HCT116 (cell line): Measurements from ENCODE around the gene GRHPR. TPM values are rescaled to one million over a fixed set of nuclear protein-coding genes. Genes with fewer than 3 reads are reported as not detected.

Experiments used
- ATAC-seq: fragments of 200-7000 bp; cut with Tn5 transposase; 2 replicates; pipeline ENCODE4 v1.9.1; 2020; ENCODE audit warnings: mild to moderate bottlenecking, moderate library complexity
- BruUV-seq: library from RNA; stranded (reverse); fragments of 400-500 nt; replicated peaks from 2 replicates; lab custom pipeline; 2021; lab: Mats Ljungman, UMichigan
- CTCF ChIA-PET: fragments of 300-600 bp; sonication (Branson Sonifier 250); formaldehyde crosslinking; loops from one replicate; lab custom pipeline; 2021; ENCODE audit warnings: antibody characterized with exemption; lab: Charles Lee
- POLR2A ChIA-PET: fragments of 300-600, 350-600 bp; sonication (Branson Sonifier 250); formaldehyde crosslinking; loops from one replicate; lab custom pipeline; 2021; ENCODE audit warnings: antibody characterized with exemption; lab: Charles Lee
- RAD21 ChIA-PET, 2 experiments: fragments of 300-600 bp; sonication (Branson Sonifier 250); formaldehyde crosslinking; loops; one replicate each; lab custom pipeline; 2023; ENCODE audit warnings: low total read pairs in 2 of 2; ENCODE audit not compliant: uncharacterized antibody in 2 of 2, unreplicated experiment in 2 of 2, low non-redundant PET in 1 of 2; lab: Charles Lee
- DNase-seq: peaks from one replicate; pipeline ENCODE4 v3.0.0-alpha.2; 2010; ENCODE audit warnings: low read depth, low spot score
- H2AFZ ChIP-seq: fragments of 200-600 bp; shearing (Covaris generic), sonication (generic); 2 replicates; pipeline ENCODE4 v1.6.1; 2017; ENCODE audit warnings: low read depth, mixed run types, mixed read lengths, antibody characterized with exemption, low read length; ENCODE audit not compliant: poor library complexity, severe bottlenecking
- H3K27ac ChIP-seq: 2 replicates; pipeline ENCODE4 v1.5.1; 2012; ENCODE audit warnings: low read depth, low read length
- H3K27me3 ChIP-seq: fragments of 200-600 bp; sonication (generic); 2 replicates; pipeline ENCODE4 v1.6.1; 2016; ENCODE audit warnings: mixed run types, low read length, mixed read lengths; ENCODE audit not compliant: insufficient read depth
- H3K36me3 ChIP-seq, 2 experiments: fragments of 200-500 bp in 1 of 2; fragments of 200-600 bp in 1 of 2; sonication (Bioruptor generic) in 1 of 2; sonication (generic) in 1 of 2; 2 replicates each; pipeline versions ENCODE4 v1.5.1 to v1.6.1; 2014 to 2016; ENCODE audit warnings: low read length in 2 of 2, inconsistent platforms in 1 of 2, mixed read lengths in 1 of 2, mixed run types in 1 of 2; ENCODE audit not compliant: insufficient read depth in 2 of 2, control insufficient read depth in 1 of 2
- H3K4me1 ChIP-seq, 2 experiments: fragments of 200-600 bp in 1 of 2; sonication (generic) in 1 of 2; 2 replicates each; pipeline versions ENCODE4 v1.5.1 to v1.6.1; 2012 to 2017; ENCODE audit warnings: low read length in 2 of 2, inconsistent platforms in 1 of 2, mild to moderate bottlenecking in 1 of 2, mixed read lengths in 1 of 2, mixed run types in 1 of 2, moderate library complexity in 1 of 2; ENCODE audit not compliant: insufficient read depth in 2 of 2, control insufficient read depth in 1 of 2
- H3K4me2 ChIP-seq: fragments of 200-600 bp; sonication (generic); 2 replicates; pipeline ENCODE4 v1.6.1; 2017; ENCODE audit warnings: mixed run types, low read length, mixed read lengths
- H3K4me3 ChIP-seq, 2 experiments: fragments of 200-600 bp in 1 of 2; sonication (generic) in 1 of 2; replicated peaks in 1 of 2; 2 replicates each; pipeline ENCODE4 v1.5.1; 2011 to 2016; ENCODE audit warnings: low read length in 2 of 2, control low read depth in 1 of 2, low read depth in 1 of 2, mild to moderate bottlenecking in 1 of 2, mixed read lengths in 1 of 2, mixed run types in 1 of 2
- H3K79me2 ChIP-seq: fragments of 200-600 bp; sonication (generic); 2 replicates; pipeline ENCODE4 v1.6.1; 2017; ENCODE audit warnings: mild to moderate bottlenecking, mixed run types, low read length, moderate library complexity, mixed read lengths; ENCODE audit not compliant: insufficient read depth
- H3K9ac ChIP-seq: fragments of 200-600 bp; sonication (generic); 2 replicates; pipeline ENCODE4 v1.6.1; 2016; ENCODE audit warnings: low read length, mixed read lengths
- H3K9me2 ChIP-seq: fragments of 200-600 bp; sonication (generic), shearing (Covaris generic); 2 replicates; pipeline ENCODE4 v1.6.1; 2017; ENCODE audit warnings: mixed run types, mild to moderate bottlenecking, moderate library complexity; ENCODE audit not compliant: insufficient read depth
- H3K9me3 ChIP-seq, 2 experiments: fragments of 200-500 bp in 1 of 2; fragments of 200-600 bp in 1 of 2; sonication (Bioruptor generic) in 1 of 2; sonication (generic) in 1 of 2; 2 replicates each; pipeline ENCODE4 v1.6.1; 2014 to 2017; ENCODE audit warnings: low read length in 2 of 2, mixed read lengths in 2 of 2, inconsistent platforms in 1 of 2, low read depth in 1 of 2, mild to moderate bottlenecking in 1 of 2, mixed run types in 1 of 2, moderate library complexity in 1 of 2; ENCODE audit not compliant: control insufficient read depth in 1 of 2, insufficient read depth in 1 of 2
- H4K20me1 ChIP-seq: fragments of 200-600 bp; sonication (generic), shearing (Covaris generic); 2 replicates; pipeline ENCODE4 v1.6.1; 2017; ENCODE audit warnings: mixed run types, mild to moderate bottlenecking, moderate library complexity; ENCODE audit not compliant: insufficient read depth
- ATF3 ChIP-seq: IDR thresholded peaks from 2 replicates; pipeline ENCODE4 v1.6.1; 2012
- CTCF ChIP-seq, 3 experiments: fragments of 200-600 bp in 1 of 3; sonication (generic) in 1 of 3; IDR thresholded peaks in 2 of 3; conservative IDR thresholded peaks in 1 of 3; 2 replicates each; pipeline ENCODE4 v1.5.1; 2012 to 2017; ENCODE audit warnings: low read depth in 2 of 3, low read length in 2 of 3, antibody characterized with exemption in 1 of 3, borderline replicate concordance in 1 of 3, control low read depth in 1 of 3, mild to moderate bottlenecking in 1 of 3, mixed read lengths in 1 of 3, mixed run types in 1 of 3, moderate library complexity in 1 of 3; ENCODE audit not compliant: insufficient read depth in 1 of 3
- ELF1 ChIP-seq: IDR thresholded peaks from 2 replicates; pipeline ENCODE4 v1.6.1; 2012; ENCODE audit warnings: low read depth, borderline replicate concordance
- EZH2 ChIP-seq: fragments of 200-600 bp; sonication (generic); IDR thresholded peaks from 2 replicates; pipeline ENCODE4 v1.6.1; 2017; ENCODE audit warnings: antibody characterized with exemption, mixed run types
- EZH2phosphoT487 ChIP-seq: fragments of 200-600 bp; IDR thresholded peaks from 2 replicates; pipeline ENCODE4 v1.6.1; 2018; ENCODE audit warnings: antibody characterized with exemption, borderline replicate concordance
- FOSL1 ChIP-seq: IDR thresholded peaks from 2 replicates; pipeline ENCODE4 v1.6.1; 2012; ENCODE audit warnings: low read depth
- JUND ChIP-seq: IDR thresholded peaks from 2 replicates; pipeline ENCODE4 v1.6.1; 2012
- MAX ChIP-seq: IDR thresholded peaks from 2 replicates; pipeline ENCODE4 v1.6.1; 2012
- POLR2AphosphoS5 ChIP-seq: IDR thresholded peaks from 2 replicates; pipeline ENCODE4 v1.6.1; 2011; ENCODE audit warnings: mild to moderate bottlenecking, low read depth, low read length, moderate library complexity
- SIN3A ChIP-seq: IDR thresholded peaks from 2 replicates; pipeline ENCODE4 v1.6.1; 2012; ENCODE audit warnings: low read depth
- SRF ChIP-seq: IDR thresholded peaks from 2 replicates; pipeline ENCODE4 v1.6.1; 2012; ENCODE audit warnings: low read depth
- TCF7L2 ChIP-seq: IDR thresholded peaks from 2 replicates; pipeline ENCODE4 v1.7.0; 2011; ENCODE audit warnings: borderline replicate concordance, inconsistent platforms; ENCODE audit not compliant: insufficient read depth, insufficient read length; ENCODE audit errors: extremely low read depth
- ZBTB33 ChIP-seq: IDR thresholded peaks from 2 replicates; pipeline ENCODE4 v1.6.1; 2011; ENCODE audit warnings: mild to moderate bottlenecking, low read length, moderate library complexity; ENCODE audit not compliant: insufficient replicate concordance; ENCODE audit errors: extremely low read depth
- ZFX ChIP-seq: fragments of 450-650 bp; IDR thresholded peaks from 2 replicates; pipeline ENCODE4 v1.6.1; 2017
- ZNF274 ChIP-seq: fragments of 200-500 bp; sonication (Bioruptor generic); IDR thresholded peaks from 2 replicates; pipeline ENCODE4 v1.6.1; 2014; ENCODE audit warnings: mild to moderate bottlenecking, low read depth, low read length, inconsistent platforms
- intact Hi-C: fragments of 100-400 bp; cut with micrococcal nuclease; formaldehyde crosslinking; loops from 2 replicates; pipeline ENCODE4 v1.10.0; 2022
- total RNA-seq: library from RNA; stranded (reverse); gene quantifications from one replicate; pipeline ENCODE4 v1.2.1, GENCODE V29; 2021; ENCODE audit not compliant: unreplicated experiment

The GRHPR gene
- total RNA-seq, 1 experiment from 2014 or later, result 106 TPM

- Histone ChIP-seq H3K27ac (peak overlapping the region; percentile 9; the same call in 1 of the 2 replicates), H3K4me3 (no peak overlapping the region), H3K4me2 (no peak overlapping the region), H3K9ac (no peak overlapping the region), H4K20me1 (no peaks in the 10 kb centered on the region), H3K9me3 (no peaks in the 10 kb centered on the region), H3K4me1 (peaks cover 4 to 18% of the 10 kb centered on the region in 2 experiments; a peak in 3 of 4 replicates), H3K79me2 (peaks cover 47% of the 10 kb centered on the region), H2AFZ (no peak overlapping the region), H3K27me3 (no peaks in the 10 kb centered on the region), H3K36me3 (peaks cover 27 to 33% of the 10 kb centered on the region in 2 experiments), H3K9me2 (no peaks in the 10 kb centered on the region)
- ATAC-seq (no peak), DNase-seq (no peak)
- POLR2A ChIA-PET, result no interaction called here
- CTCF ChIA-PET, result interaction anchor here (1.1 kb wide), 1 partner anchor 9 kb away, joined by 3 read pairs; no protein-coding TSS in a partner anchor
- RAD21 ChIA-PET, result no interaction called here
- BruUV-seq, result no TSS peak
- intact Hi-C loops, result no loop called here
- no peak for TF ChIP-seq JUND
Observed at GRCh38 chr9:37424686-37425297, 2.3 kb downstream of the GRHPR start.

GRCh38 chr9:37425298-37425752 is 2.8 kb downstream of the GRHPR start:
- Histone ChIP-seq H3K4me3 (no peak overlapping the region), H3K9me3 (no peaks in the 10 kb centered on the region), H4K20me1 (no peaks in the 10 kb centered on the region), H3K36me3 (peaks cover 27 to 38% of the 10 kb centered on the region in 2 experiments), H3K4me2 (no peak overlapping the region), H3K9me2 (no peaks in the 10 kb centered on the region), H3K79me2 (peaks cover 47% of the 10 kb centered on the region), H2AFZ (no peak overlapping the region), H3K27ac (no peak overlapping the region), H3K4me1 (peaks cover 4 to 18% of the 10 kb centered on the region in 2 experiments; a peak in 3 of 4 replicates), H3K9ac (no peak overlapping the region), H3K27me3 (no peaks in the 10 kb centered on the region)
- CTCF ChIA-PET, result no interaction called here
- DNase-seq (no peak), ATAC-seq (no peak)
- no TSS peak for BruUV-seq
- intact Hi-C loops, result no loop called here
- RAD21 ChIA-PET, result no interaction called here
- POLR2A ChIA-PET, result no interaction called here
- TF ChIP-seq TCF7L2 (no peak), EZH2 (no peak), CTCF (IDR thresholded peaks at IDR 0.05 in 2 of 3, conservative IDR thresholded peaks at IDR 0.05 in 1 of 3; ENCODE audit: borderline replicate concordance in 1 of 3, insufficient read depth in 1 of 3, low read depth in 2 of 3, low read length in 2 of 3) (no peak), EZH2phosphoT487 (no peak), JUND (no peak), POLR2AphosphoS5 (no peak), SRF (no peak), SIN3A (no peak), MAX (no peak), FOSL1 (no peak), ATF3 (no peak), ZBTB33 (no peak), ZNF274 (no peak), ELF1 (no peak), ZFX (no peak)
